AG09319 (cell line): ENCODE results near the gene ISCU.

ENCODE experiments used
- DNase-seq: peaks from one replicate; pipeline ENCODE4 v3.0.0-alpha.2; 2010; ENCODE audit warnings: low read depth; ENCODE audit errors: extremely low read depth
- TF ChIP-seq, protein P1 (sequence below): IDR thresholded peaks from 2 replicates; pipeline ENCODE4 v1.5.1; 2011; ENCODE audit warnings: low read depth, mild to moderate bottlenecking, inconsistent platforms, low read length, moderate library complexity

Gene ISCU

DNA sequence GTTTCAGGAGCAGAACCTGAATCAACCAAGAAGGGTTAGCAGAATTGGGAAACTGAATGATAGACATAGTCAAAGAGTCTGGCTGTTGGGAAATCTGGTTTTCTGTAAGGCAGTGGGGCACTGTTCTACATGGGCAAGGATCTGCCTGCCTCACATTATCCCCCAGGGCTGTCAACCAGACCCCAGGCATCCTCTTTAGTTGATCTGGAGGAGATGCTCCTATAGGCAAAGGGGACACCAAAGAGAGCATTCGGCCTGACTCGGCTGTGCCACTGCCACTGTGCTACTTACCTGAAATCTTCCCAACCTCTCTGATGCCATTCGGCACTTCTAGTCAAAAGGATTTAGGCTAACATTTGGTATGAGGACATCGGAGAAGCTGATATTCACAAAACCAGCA is 4.1 kb downstream of the ISCU start:
- TF ChIP-seq, protein P1, sequence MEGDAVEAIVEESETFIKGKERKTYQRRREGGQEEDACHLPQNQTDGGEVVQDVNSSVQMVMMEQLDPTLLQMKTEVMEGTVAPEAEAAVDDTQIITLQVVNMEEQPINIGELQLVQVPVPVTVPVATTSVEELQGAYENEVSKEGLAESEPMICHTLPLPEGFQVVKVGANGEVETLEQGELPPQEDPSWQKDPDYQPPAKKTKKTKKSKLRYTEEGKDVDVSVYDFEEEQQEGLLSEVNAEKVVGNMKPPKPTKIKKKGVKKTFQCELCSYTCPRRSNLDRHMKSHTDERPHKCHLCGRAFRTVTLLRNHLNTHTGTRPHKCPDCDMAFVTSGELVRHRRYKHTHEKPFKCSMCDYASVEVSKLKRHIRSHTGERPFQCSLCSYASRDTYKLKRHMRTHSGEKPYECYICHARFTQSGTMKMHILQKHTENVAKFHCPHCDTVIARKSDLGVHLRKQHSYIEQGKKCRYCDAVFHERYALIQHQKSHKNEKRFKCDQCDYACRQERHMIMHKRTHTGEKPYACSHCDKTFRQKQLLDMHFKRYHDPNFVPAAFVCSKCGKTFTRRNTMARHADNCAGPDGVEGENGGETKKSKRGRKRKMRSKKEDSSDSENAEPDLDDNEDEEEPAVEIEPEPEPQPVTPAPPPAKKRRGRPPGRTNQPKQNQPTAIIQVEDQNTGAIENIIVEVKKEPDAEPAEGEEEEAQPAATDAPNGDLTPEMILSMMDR = no peak
- DNase-seq = no peak

DNA sequence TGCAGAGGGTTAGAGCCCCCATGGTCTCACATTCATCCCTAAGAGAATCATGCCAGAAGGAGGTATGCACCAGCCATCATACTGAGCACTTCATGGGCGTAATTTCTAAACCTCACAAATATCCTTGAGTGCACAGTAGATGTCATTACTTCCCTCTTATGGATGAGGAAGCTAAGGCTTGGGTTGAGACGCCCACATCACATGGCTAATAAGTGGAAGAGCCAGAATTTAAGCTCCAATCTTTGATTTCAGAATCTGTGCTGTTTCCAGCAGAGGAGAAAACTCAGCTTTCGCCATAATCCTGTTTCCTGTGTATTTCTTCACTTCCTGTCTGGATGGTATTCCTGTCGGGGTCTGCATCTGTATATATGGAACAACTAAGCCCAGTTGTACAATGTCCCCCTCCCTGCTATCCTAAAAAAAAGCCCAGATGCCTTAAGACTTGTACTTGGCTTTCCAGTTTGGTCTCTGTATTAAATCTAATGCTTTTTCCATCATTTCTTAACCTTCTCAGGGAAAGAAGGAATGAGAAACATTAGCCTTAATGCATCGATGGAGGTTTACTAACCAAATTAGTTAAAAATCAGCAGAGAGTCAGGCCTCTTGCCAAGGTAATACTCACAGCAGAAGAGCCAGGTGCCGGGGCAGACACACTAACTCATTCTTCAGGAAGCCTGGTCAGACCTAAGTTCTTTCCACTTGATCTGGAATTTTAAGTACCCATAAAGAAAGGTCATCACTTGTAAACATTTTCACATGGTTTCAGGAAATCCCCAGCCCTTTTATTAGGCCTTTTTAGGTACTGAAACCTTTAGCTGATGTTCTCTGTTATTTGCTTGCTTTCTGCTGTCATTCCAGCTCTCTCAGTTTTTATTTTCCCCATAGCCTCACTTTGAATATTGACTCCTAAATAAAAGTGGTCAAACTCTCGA is 5.3 kb downstream of the ISCU start:
- DNase-seq = no peak
- TF ChIP-seq, protein P1 = no peak

DNA sequence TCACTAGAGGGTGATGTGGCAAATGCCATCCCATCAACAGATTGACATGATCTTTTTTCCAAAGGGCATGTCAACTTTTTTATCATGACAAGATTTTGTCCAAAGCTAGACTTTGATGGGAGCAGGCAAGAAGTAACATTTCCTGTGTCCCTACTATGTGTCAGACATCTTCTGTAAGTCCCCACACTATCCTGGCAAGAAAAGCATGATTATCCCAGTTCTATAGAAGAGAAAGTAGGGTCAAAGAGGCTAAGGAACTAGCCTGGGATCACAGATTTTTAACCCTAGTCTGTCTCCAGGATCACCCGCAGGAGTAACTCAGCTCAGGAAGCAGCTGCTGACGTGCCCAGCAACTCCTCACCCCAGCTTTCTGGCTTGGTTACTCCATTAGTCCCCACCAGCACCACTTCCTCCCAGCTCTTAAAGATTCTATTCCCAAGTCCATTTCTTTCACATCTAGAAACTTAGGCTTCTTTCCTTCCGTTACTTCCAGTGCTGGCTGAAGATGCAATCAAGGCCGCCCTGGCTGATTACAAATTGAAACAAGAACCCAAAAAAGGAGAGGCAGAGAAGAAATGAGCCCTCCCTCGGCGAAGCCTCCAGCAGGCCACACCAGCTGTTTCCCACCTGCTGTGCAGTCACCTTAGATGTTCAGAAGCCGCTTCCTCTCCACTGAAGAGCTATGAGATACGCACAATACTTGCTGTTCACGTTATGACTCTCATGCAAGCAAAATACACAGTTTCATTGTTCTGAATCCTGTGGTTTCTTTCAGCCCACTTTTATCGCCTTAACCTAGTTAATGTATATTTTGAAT is 6.2 kb downstream of the ISCU start:
- TF ChIP-seq, protein P1 = no peak
- DNase-seq = no peak

DNA sequence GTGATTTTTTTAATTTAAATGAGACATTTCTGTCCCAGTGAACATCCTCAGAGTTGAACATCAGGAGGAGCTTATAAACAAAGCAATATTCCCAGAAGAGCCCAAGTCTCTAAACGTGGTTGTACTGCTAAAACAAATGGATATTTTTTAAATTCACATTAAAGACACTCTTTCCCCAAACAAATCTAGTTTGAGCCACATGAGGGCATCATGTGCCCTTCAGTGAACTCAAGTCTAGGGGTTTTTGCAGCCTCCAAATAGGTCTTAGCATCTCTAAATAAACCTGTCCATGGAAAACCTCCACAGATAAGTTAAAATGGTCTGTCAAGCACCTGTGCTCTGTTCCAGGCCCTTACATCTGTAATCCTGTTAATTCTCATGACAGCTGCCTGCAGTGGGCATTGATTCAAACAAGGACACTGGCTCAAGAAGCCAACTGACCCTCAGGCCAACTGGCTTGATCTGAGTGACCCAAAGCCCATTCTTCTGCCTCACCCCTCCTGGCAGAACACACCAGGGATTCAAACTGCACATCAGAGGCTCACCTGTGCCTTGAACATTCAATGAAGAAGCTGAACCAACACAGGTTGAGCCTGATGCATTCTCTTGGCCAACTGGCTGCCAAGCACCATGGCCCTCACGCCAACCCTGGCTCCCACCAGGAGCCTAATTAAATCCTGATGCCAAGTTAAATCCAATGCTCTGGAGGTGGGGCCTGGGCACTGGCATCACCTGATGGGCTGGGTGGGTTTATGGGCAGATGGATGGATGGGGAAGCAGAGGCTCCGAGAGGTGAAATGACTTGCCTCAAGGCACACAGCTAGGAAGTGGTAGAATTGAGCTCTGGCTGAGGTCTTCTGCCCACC is 8.6 kb downstream of the ISCU start:
- peak; percentile 40 for DNase-seq

DNA sequence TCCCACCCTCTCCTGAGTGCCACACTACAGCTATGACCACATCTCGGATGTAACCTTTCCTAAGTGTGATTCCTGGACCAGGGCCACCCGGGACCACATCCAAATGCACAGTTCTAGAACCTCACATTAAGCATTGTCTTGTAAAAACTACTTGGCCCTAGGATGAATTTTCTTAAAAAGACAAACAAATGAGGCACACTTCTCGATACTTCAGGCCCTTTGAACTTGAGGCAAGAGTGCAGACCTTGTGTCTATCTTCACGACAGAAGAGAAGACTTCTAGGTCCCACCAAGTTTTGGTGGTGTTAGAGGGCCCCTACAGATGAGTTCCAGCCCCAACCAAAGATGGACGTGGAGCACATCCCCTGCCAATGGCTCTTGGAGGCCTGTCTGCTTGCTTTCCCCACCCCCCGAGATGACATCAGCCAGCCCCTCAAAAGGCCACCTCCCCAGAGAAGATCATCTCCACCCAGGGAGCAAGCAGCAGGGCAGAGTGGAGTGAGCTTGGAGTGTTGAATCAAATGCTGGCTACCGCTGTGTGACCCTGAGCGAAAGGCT is 9.3 kb downstream of the ISCU start:
- TF ChIP-seq, protein P1 = no peak
- DNase-seq = no peak

More for the DNA sequence above, 8.6 kb downstream of the ISCU start:
- TF ChIP-seq, protein P1 = peak; percentile 58

DNA sequence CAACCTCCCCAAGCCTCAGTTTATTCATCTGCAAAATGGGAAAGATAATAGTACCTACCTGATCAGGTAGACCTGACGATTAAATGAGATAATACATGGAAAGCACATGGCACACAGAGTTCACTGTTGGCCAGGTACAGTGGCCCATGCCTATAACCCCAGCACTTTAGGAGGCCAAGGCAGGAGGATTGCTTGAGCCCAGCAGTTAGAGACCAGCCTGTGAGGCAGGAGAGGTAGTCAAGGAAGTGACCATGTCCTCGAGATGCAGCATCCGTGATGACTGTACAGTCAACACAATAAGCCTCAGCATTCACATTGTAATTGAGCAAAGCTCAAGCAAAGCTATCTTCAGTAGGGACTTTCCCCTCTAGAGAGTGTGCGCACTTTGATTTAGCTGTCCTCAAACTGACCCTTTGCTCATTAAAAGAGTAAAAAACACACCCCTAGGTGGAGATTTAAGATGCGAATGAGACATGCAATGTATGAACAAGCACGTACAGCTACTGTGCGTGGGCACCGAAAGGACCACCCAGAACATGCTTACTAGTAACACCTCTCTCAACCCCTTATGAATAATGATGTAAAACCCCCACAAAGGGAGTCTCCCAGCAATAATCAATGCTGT is 9.9 kb downstream of the ISCU start:
- TF ChIP-seq, protein P1 = no peak
- no peak for DNase-seq
